HG03064 (cell line): ENCODE data around the gene EPAS1.

ENCODE experiments used
- ATAC-seq: cut with Tn5 transposase; IDR thresholded peaks from one replicate; pipeline ENCODE4 v1.9.1; 2021; ENCODE audit warnings: low read depth; ENCODE audit not compliant: unreplicated experiment

EPAS1 gene

GRCh38 chr2:46299365-46300263, 2.4 kb downstream of the EPAS1 start:
- ATAC-seq, result no peak

- ATAC-seq, result no peak
Observed at GRCh38 chr2:46300406-46300832, 3.2 kb downstream of the EPAS1 start.

GRCh38 chr2:46302005-46302695, 4.9 kb downstream of the EPAS1 start:
- ATAC-seq, result no peak

GRCh38 chr2:46303233-46303632, 6.0 kb downstream of the EPAS1 start:
- no peak for ATAC-seq

GRCh38 chr2:46303822-46304221, 6.6 kb downstream of the EPAS1 start:
- ATAC-seq, result no peak

GRCh38 chr2:46304635-46305034, 7.4 kb downstream of the EPAS1 start:
- ATAC-seq, result no peak

GRCh38 chr2:46305187-46305586, 8.0 kb downstream of the EPAS1 start:
- ATAC-seq, result no peak

GRCh38 chr2:46305767-46306166, 8.6 kb downstream of the EPAS1 start:
- no peak for ATAC-seq

GRCh38 chr2:46306330-46306751, 9.1 kb downstream of the EPAS1 start:
- ATAC-seq, result no peak

GRCh38 chr2:46306988-46307655, 9.9 kb downstream of the EPAS1 start:
- ATAC-seq, result no peak

- ATAC-seq, result no peak
Observed at GRCh38 chr2:46308081-46308480, 10.9 kb downstream of the EPAS1 start.

- no peak for ATAC-seq
Observed at GRCh38 chr2:46308629-46309028, 11.4 kb downstream of the EPAS1 start.

- ATAC-seq, result no peak
Observed at GRCh38 chr2:46309052-46309953, 12.1 kb downstream of the EPAS1 start.

GRCh38 chr2:46310446-46310845, 13.2 kb downstream of the EPAS1 start:
- ATAC-seq, result no peak

- ATAC-seq, result no peak
Observed at GRCh38 chr2:46311651-46312223, 14.5 kb downstream of the EPAS1 start.

- ATAC-seq, result no peak
Observed at GRCh38 chr2:46313063-46313462, 15.9 kb downstream of the EPAS1 start.

GRCh38 chr2:46314065-46314835, 17.0 kb downstream of the EPAS1 start:
- no peak for ATAC-seq

- ATAC-seq, result no peak
Observed at GRCh38 chr2:46315103-46315890, 18.1 kb downstream of the EPAS1 start.
